ENCODE results near the gene ANKRD44. TPM values are rescaled to one million over a fixed set of nuclear protein-coding genes. Genes with fewer than 3 reads are reported as not detected.

ANKRD44 gene
- total RNA-seq, 2 donors from 2014 or later: 57.8 to 93.4 TPM

DNA sequence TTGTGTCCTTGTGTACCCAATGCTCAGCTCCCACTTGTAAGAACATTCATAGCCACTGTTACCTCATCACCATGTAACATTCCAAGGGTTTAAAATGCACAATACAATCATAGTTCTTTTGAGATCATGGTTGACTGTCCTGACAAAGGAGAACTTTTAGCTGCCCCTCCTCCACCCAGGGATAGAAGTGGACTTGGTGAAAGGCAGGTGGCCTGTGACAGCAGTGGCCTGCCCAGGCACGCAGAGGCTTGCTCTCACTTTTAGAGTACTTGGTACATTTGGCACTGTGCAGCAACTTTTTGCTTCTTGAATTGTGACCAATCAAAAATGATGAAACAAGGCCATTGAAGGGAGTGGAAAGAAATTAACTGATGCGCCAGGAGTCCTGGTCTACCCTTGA, 108.7 kb downstream of the ANKRD44 start:
- Histone ChIP-seq H3K9me3 (no peaks in the 10 kb centered on the region), H3K4me1 (ENCODE audit: control insufficient read depth in 1 of 2, low read depth in 2 of 2) (peaks cover 53 to 81% of the 10 kb centered on the region in 2 donors), H3K4me3 (no peak overlapping the region), H3K27me3 (replicated peaks; ENCODE audit: insufficient read depth) (no peaks in the 10 kb centered on the region), H3K36me3 (no peaks in the 10 kb centered on the region), H3K27ac (peak overlapping the region in 1 of 2 donors; percentile 26)
- DNase-seq (ENCODE audit: low spot score) (no peak), ATAC-seq (ENCODE audit: insufficient number of reproducible peaks, low FRiP score, low read depth) (no peak)
- TF ChIP-seq, protein P1, sequence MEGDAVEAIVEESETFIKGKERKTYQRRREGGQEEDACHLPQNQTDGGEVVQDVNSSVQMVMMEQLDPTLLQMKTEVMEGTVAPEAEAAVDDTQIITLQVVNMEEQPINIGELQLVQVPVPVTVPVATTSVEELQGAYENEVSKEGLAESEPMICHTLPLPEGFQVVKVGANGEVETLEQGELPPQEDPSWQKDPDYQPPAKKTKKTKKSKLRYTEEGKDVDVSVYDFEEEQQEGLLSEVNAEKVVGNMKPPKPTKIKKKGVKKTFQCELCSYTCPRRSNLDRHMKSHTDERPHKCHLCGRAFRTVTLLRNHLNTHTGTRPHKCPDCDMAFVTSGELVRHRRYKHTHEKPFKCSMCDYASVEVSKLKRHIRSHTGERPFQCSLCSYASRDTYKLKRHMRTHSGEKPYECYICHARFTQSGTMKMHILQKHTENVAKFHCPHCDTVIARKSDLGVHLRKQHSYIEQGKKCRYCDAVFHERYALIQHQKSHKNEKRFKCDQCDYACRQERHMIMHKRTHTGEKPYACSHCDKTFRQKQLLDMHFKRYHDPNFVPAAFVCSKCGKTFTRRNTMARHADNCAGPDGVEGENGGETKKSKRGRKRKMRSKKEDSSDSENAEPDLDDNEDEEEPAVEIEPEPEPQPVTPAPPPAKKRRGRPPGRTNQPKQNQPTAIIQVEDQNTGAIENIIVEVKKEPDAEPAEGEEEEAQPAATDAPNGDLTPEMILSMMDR (IDR thresholded peaks at IDR 0.05): no peak

DNA sequence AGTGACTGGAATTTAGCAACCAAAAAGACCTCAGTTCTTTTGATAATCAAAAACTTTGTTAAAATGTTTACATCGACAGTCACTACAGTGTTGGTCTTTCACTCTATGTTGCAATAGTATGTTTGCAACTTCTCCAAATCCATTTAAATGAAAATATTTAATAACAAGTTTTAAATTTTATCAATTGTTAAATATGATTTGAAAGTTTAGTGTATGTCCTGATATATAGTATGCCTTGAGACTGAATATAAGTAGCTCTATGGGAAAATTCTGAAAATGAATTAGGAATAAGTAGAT, 109.9 kb downstream of the ANKRD44 start:
- peaks cover 45 to 81% of the 10 kb centered on the region in 2 donors for H3K4me1 ChIP-seq (ENCODE audit: control insufficient read depth in 1 of 2, low read depth in 2 of 2)
- TF ChIP-seq, protein P1 (IDR thresholded peaks at IDR 0.05): no peak
- H3K27me3 ChIP-seq (replicated peaks; ENCODE audit: insufficient read depth): no peaks in the 10 kb centered on the region
- no peaks in the 10 kb centered on the region for H3K9me3 ChIP-seq
- peak overlapping the region in 1 of 2 donors; percentile 46 for H3K27ac ChIP-seq
- DNase-seq (ENCODE audit: low spot score) (no peak), ATAC-seq (ENCODE audit: insufficient number of reproducible peaks, low FRiP score, low read depth) (no peak)
- no peaks in the 10 kb centered on the region for H3K36me3 ChIP-seq
- no peak overlapping the region for H3K4me3 ChIP-seq

DNA sequence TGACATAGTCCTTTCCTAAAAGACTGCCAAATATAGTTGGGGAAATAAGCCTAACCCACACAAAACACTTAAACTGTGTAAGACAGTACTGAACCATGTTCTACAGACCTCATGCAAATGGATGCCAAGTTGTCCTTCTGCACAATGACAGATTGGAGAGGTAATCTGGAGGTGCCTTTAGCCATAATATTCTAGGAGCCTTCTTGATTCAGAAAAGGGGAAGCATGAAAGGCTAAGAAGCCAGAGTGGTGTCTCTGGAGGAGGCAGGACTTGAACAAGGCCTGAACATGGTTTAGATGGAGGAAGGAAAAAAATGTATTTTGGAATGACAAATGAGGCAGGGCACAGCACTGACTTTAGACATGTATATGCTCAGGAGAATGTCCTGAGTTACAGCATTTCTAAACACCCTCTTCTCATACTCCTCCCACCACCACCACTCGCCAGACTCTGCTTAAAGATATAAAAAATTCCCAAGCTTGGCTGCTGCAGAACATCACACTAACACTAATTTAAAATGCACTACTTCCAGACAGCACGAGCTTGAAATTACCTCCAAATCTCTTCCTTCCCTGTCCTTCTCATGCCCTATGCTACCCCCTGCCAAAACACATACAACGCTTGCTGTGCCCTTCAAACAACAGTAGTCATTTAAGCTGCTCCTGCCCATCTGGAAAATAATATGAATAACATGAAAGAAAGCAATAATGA, 110.4 kb downstream of the ANKRD44 start:
- peaks cover 43 to 81% of the 10 kb centered on the region in 2 donors for H3K4me1 ChIP-seq (ENCODE audit: control insufficient read depth in 1 of 2, low read depth in 2 of 2)
- H3K4me3 ChIP-seq: no peak overlapping the region
- ATAC-seq (ENCODE audit: insufficient number of reproducible peaks, low FRiP score, low read depth): no peak
- DNase-seq (ENCODE audit: low spot score): no peak
- H3K36me3 ChIP-seq: no peaks in the 10 kb centered on the region
- peak overlapping the region in 1 of 2 donors; percentile 46 for H3K27ac ChIP-seq
- H3K27me3 ChIP-seq (replicated peaks; ENCODE audit: insufficient read depth): no peaks in the 10 kb centered on the region
- TF ChIP-seq, protein P1 (IDR thresholded peaks at IDR 0.05): no peak
- H3K9me3 ChIP-seq: no peaks in the 10 kb centered on the region

DNA sequence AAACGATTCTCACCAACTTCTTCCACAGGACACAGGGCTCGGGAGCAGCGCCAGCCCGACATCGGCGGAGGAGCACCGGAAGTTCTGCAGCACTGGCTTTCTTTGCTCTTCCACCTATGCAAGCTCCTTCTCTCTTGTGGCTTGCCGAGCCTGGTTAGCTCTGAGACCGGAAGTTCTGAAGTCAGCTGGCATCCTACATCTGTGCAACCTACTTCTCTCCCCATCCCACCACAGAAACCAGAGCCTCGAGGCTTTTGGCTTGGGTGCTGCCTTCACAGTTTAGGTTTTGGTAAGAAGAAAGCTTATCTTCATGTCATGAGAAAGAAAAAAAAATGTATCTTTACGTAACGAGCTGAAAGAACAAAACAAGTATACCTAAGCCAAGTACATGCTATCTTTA, 111.7 kb downstream of the ANKRD44 start:
- Histone ChIP-seq H3K4me3 (peak overlapping the region; percentile 61), H3K27ac (peak overlapping the region; percentile 46 to 57), H3K36me3 (no peaks in the 10 kb centered on the region), H3K4me1 (ENCODE audit: control insufficient read depth in 1 of 2, low read depth in 2 of 2) (peaks cover 40 to 83% of the 10 kb centered on the region in 2 donors), H3K27me3 (replicated peaks; ENCODE audit: insufficient read depth) (no peaks in the 10 kb centered on the region), H3K9me3 (no peaks in the 10 kb centered on the region)
- no peak for DNase-seq (ENCODE audit: low spot score)
- no peak for ATAC-seq (ENCODE audit: insufficient number of reproducible peaks, low FRiP score, low read depth)
- TF ChIP-seq, protein P1 (IDR thresholded peaks at IDR 0.05): no peak

DNA sequence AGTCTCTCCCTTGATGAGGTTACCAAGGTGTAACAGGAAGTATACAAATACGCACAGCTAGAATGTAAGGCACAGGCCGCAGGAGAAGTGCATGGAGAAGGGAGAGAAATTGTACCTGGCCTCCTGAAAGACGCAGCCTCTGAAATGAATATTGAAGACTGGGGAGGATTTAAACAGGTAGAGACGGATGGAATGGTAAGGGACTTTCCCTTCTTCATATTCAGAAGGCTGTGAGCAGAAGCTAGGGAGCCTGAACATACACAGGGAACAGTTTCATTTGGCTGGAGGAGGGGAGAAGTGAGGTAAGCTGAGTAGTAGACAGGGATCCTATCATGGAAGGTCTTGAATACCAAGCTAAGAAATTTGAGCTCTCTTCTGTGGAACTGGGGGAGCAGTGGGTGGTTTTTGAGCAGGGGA, 112.7 kb downstream of the ANKRD44 start:
- ATAC-seq (ENCODE audit: insufficient number of reproducible peaks, low FRiP score, low read depth) (no peak), DNase-seq (ENCODE audit: low spot score) (no peak)
- no peaks in the 10 kb centered on the region for H3K36me3 ChIP-seq
- H3K9me3 ChIP-seq: no peaks in the 10 kb centered on the region
- H3K4me1 ChIP-seq (ENCODE audit: control insufficient read depth in 1 of 2, low read depth in 2 of 2): peaks cover 34 to 74% of the 10 kb centered on the region in 2 donors
- peak overlapping the region; percentile 46 to 57 for H3K27ac ChIP-seq
- TF ChIP-seq, protein P1 (IDR thresholded peaks at IDR 0.05): no peak
- no peak overlapping the region for H3K4me3 ChIP-seq
- no peaks in the 10 kb centered on the region for H3K27me3 ChIP-seq (replicated peaks; ENCODE audit: insufficient read depth)
